Stimulated activated CD8-positive, alpha-beta memory T cell treated with anti-CD3 and anti-CD28 coated beads, Interleukin-7, amount 100 ng/mL, for 48 hours (primary cell): ENCODE results near the gene NR2F2.

ENCODE experiments used
- DNase-seq, 2 donors: peaks; one replicate each; pipeline ENCODE4 v3.0.0-alpha.2; 2020; ENCODE audit warnings: low read depth in 1 of 2; ENCODE audit errors: extremely low read depth in 1 of 2

The NR2F2 gene

DNA sequence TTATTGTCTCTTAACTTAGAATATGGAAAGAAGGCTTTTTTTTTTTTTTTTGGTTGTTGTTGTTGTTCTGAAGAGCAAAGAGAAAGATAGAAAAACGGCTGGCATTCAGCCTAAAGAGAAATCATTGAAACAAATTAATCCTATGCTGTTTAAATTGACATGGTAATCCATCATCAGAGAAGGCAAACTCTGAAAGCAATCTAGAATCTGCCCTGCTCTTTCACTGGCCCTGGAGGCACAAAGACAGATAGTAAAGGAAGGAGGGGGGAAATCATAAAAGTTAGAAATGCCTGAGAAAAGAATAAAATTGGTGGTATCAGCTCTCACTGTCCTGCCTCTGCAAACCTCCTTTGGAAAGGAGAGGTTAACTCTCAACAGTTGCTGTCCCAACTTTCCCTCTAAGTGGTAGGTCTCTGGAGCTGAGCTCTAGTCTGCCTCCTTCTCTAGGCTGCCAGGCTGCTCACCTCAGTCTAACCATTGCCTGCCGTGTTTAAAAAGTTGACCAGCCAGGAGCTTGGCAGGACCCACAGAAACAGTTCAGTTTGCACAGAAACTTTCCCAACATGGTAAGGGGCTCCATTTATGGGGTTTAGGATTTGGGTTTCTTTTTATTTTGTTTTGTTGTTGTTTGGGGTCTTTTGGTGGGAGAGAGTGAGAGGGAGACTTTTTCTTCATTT, 13.4 kb upstream of the NR2F2 start:
- DNase-seq, result no peak

DNA sequence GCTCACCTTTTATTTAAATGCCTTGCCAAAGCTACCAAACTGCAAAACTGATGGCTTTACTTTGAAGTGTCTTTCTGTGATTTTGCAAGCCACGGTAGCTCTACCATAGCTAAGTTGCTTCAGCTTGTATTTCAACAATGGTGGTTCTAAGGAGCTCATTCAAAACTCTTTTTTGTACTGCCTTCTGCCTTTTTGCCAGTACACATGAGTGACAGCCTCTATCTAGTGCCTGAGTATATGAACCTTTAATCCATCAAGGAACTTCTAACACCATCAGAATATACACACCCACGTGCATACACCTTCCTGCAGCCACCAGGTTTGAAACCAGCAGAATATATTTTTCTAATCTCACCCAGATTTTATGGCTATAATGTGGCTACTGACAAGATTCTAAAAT, 10.4 kb upstream of the NR2F2 start:
- DNase-seq, result no peak

DNA sequence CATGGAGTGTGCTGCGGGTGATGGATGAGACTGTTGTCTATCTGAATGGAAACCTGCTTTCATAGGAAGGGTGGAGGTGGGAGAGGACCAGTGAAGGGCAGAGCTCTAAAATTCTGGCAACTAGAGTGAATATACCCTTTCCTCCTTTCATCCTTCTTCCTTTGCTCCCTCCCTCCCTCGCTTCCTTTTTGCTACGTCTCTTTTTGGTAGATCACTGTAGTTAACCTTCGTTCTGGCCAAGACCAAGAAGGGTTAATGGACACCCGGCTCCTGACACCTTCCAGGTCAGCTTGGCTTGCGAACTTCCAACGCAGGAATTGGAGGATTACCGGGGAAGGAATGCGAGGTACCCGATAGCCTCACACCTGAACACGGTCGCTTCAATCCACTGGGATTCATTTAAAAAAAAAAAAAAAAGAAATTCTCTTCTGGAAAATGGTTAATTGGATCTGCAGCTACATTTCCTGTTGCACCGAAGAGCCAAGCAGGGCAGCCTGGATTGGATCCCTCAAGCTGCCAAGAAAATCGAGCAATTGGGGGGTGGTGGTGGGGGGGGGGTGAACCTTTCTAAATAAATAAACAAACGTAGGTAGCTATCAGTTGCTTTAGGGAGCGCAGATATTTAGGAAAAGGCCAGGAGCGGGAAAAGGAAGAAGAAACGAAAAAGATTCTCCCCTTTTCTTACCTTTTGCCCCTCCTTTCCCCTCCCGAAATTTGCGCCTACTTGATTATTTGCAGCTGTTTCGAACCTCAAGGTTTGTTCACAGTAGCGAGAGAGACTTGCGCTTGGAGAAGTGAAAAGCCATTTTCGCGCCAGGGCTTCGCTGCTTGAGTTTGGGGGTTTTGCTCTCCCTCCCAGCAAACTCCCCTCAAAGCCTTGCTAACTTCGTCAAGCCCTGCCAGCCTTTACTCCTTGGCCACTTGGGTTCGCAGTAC, 9.5 kb upstream of the NR2F2 start:
- DNase-seq, result no peak

DNA sequence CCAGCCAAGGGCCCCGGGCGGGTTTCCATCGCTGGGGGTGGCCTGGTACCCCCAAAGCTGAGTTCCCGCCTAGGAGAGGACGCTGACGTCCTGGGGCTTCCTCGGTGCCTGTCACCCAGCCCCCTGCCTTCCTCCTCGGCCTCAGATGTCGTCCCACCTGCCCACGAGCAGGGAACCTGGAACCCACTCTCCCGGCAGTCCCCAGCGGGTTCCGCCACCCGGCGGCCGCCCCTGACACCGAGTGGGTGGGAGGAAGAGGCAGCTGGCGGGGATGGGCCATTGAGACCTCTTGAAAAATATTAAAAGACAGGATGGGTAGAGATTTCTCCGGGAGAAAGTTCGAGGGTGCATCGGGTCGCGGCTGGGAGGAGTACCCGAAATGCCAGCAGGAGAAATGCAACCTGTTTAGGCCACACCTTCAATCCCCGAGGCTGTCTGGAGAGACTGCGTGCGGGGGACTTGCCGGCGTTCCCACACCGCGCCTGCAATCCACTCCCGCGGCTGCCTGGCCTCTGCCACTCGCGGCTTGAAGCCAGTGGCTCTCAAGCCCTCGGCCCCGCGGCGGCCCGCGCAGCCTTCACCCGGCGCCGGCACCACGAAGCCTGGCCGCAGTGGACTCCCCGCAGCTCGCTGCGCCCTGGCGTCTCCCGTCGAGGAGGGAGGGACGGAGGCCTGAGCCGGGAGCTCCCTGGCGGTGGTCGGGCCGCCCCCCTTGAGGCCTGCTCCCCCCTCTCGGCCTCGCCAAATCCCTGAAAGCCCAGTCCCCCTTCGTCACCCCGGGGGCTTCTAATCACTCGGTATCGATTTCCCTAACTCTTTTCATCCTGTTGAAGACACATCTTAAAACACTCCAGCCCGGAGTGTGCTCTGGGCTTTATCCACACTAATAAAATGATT, 8.6 kb upstream of the NR2F2 start:
- no peak for DNase-seq

DNA sequence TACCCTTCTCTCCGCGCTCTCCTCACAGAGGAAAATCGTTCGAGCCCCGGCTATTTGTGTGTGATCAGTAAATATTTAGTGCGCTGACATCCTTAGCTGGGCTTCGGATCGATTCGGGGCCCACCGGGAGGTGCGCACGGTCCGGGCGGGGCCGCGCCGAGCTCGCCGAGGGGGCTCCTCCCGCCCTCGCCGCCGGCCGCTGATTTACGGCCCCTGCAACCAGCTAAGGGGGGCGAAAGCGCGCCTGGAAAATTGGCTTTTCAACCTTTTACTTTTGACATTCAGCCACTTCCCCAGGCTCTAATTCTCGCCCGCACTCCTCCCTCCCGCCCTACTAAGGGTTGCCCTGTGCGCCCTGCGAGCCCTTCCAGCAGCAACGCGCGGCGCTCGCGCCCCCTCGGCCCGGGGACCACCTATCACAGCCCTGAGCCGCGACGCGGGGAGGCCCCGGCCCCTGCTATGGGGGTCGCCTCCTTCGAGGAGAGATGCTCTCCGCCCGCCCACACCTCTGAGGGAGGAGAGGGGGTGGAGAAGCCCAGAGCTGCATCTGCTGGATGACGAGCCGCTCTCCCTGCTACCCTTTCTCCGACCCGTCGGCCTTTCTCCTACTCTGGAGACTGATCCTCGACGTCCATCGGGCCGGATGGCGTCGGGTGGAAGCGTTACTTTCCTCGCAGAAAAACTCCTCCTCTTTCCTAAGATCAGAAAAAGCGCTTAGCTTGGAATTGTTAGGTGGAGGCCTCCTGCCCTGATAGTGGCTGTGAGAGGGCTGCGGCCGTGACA, 7.8 kb upstream of the NR2F2 start:
- DNase-seq, result no peak

DNA sequence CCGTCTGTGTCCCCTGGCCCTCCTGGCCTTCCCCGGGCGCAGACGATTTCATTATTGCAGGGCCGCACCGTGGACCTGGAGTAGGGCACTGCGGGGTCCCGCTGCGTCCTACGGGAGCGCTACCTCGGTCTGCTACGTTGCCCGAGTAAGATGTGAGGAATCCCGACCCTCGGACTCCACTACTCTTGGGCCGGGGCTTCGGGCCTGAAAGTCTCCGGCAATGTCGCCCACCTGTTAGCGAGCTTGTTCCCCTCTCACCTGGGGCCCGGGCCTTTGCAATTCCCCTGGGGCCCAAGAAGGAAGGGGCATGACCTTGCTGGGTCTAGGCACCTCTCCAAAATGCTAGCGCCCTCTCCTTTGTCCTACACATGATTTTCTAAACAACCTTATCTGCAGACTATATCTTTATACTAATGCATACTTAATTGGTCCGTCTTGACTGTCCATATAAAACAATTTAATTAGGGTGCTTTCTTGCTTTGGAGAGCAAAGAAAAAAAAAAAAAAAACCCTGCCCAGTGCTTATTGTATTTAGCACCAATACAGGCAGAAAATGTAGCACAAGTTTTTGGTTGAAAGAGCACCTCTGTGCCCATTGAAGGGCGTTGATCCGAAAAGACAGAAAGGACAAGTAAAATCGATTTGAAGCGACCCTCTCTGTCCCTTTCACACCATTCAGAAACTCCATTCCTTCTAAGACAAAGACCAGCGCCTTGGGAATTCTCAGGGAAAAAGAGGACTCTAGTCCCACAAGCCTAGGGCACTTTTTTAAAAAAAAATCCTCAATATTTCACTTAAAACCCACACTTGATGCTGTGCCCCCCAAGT, 7.0 kb upstream of the NR2F2 start:
- DNase-seq, result no peak

DNA sequence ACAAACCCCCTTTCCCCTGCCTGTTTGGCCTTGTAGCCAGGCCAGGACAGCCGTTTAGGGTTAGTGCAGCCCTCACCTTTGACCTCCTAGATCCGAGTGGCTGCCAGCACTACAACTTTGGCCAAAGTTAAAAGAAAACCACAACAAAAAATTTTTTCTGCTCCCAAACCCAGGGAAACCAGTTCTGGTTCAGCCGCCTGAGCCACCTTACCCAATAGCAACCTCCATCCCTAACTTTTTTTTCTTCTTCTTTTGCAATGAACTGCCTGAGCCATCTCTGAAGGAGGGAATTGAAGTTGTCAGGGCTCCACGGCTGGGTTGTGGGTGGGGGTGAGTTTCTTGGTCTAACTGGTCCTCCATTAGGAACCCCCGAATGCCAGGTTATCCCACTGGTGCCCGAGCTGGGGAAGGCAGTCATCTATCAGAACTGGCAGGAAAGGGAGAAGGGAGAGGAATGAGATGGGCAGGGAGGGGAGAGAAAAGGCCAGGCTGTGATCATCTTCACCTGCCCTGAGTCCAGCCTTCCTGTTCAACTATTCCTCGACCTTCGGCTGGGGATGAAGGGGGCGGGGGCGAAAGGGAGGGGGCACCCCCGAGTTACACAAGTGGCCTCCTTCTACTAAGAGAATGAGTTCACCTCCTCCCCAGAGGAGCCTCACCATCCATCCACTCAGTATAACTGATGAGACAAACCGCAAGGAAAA, 6.2 kb upstream of the NR2F2 start:
- no peak for DNase-seq

DNA sequence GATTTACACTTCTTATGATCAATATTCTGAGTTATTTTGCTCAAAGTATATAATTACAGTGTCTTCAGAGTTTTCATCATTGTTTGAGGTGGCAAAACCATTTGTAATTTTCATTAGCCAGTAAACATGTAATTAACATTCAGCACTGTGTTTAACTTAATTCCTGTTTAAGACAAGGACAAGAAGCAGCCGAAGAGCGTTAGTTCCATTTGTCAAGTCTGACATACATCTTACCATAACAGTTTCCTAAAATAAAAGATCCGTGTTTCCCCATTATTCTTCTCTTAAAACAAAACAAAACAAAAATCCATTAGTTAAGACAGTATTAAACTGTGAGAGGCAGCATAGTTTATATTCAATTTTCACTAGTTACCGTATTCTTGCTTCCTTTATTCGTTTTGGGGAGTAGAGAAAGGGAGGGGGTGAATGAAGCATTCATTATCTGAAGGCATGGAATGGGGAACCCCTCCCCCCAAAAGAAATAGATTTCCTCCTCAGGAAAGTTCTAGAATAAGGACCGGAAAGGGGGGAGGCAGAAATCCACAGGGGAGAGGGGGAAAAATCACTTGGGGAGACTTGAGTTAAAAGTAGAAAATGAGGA, 5.5 kb upstream of the NR2F2 start:
- DNase-seq, result no peak

DNA sequence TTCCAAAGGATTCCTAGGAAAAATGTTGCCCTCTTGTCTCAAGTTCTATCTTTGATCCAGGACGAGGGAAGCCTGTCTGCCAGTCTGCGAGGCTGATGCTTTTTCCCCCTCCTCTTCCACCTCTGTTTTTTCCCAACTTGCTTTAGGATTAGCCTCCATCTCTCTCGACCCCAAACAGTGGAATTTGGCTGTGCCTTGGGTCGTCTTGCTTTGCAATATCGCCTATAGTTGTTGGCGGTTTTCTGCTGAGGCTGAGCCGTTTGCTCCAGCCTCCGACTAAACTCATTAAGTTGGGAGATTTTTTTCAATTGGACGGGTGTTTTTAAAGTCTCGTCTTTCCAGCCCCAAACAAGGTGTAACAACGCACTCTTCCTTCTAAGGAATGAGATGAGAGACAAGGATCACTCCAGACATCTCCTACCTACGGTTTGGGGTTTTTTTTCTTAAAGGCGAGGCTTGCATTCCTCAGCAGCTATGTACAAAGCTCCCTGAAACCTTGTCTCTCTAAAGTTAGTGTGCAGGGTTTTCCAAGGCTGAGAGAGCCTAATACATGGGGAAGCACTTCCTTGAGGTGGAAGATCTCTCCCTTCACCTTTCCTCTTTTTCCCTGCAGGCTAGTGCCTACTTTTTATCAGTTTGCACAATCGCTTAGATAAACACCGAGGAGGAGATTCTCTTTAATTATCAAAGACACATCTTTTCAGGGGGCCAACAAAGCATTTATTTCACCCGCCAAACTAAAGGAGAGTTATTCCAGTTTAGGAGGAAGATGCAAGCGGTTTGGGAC, 4.8 kb upstream of the NR2F2 start:
- DNase-seq, result no peak

DNA sequence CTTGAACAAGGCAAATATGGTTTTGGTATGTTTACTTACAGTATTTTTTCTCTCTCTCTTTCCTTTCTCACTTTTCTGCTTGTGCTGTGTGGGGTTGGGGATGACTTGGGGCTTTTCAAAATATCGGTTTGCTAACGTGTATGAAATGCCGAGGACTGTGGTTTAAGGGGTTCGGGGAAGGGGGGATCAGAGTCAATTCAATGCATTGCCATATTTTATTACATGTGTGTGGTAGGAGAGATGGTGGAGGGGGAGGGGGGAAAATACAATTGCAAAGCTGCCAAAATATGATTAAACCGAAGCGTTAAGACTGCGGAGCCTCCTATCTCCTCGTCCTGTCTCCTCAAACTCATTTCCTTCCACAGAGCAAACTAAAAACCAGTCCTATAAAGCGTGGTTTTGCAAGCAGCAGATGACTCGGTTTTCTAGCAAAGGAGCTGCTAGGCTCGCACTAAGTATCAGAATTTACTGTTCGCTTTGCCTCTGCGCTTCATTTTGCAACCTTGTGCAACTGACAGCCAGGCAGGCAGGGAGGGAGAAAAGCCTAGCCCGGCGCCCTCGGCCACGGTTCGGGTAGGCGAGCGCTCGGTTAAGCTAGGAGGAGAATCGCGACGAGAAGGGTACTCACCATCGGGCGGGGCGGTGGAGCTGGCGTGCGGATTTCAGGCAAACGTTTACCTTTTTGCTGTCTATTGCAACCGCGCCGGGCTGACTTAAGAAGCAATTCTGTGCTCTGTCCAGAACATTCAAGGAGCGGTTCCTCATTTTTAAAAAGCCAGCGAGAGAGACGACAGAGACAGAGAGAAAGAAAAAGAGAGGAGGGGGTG, 4.0 kb upstream of the NR2F2 start:
- no peak for DNase-seq

DNA sequence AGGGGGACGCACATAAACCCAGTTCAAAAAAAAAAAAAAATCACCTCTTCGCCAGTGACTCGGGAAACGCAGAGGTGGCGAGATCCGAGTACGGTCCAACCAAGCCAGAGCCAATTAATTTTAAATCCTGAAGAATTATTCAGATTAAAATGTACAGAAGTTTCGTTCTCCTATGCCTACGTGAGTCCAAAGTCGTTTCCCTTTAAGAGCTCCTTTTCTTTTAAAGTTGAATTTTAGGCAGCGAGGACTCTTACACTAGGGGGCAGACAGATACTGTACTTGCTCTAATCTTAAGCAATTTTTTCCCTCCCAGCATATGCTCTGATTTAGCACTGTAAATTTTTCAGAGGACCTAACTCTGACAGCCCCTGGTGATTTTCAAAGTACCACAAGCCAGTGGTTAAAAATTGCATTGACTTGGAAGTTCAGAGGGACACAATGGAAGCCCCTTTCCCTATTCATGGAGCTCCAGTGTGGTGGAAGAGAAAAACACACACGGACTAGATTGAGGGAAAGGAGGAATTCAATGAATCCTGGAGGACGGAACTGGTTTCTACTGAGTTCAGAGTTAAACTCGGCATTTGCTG, 3.3 kb upstream of the NR2F2 start:
- DNase-seq, result no peak

DNA sequence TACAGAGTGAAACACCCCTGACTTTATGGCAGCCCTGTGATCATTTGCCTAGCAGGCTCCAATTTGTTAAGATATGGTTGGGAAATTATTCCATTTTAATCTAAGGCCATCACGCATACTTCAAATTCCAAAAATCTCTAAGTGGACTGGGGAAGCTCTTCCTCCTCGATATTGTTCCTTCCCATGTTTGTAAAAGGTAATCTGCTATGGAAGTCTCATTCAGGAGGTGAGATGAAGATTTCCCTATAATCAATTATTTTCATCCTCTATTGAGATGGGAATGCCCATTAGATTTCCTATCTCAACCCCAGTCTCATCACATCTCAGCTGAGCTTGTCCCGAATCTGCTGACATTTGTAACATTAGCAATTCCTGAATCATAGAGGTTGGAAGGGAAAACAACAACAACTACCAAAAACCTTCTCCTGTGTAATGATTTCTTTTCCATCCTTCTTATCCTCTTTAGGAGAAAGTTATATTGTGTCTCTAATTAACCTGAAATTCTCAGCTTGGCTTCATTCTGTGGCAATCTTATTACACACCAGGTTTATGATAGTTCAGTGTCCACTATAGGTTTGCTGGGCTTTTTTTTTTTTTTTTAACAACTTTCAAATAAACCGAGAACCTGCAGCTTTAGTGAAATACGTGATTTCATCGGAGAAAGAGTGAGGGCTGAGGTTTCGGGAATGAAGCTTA, 2.2 kb upstream of the NR2F2 start:
- DNase-seq, result no peak

DNA sequence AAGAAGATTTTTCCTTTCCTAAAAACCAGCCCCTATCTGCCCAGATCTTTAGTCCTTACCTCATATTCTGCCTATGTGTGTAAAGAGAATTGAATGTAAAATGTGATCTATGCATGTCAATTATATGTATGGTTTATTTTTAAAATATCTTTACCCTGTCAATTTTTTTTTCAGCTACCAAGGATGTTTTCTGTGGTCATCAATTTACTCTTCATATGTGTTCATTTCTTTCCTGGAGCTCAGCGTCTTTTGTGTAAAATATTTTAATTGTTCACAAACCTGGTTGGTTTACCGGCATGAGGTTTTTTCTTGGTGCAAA, 1.7 kb upstream of the NR2F2 start:
- DNase-seq, result no peak

DNA sequence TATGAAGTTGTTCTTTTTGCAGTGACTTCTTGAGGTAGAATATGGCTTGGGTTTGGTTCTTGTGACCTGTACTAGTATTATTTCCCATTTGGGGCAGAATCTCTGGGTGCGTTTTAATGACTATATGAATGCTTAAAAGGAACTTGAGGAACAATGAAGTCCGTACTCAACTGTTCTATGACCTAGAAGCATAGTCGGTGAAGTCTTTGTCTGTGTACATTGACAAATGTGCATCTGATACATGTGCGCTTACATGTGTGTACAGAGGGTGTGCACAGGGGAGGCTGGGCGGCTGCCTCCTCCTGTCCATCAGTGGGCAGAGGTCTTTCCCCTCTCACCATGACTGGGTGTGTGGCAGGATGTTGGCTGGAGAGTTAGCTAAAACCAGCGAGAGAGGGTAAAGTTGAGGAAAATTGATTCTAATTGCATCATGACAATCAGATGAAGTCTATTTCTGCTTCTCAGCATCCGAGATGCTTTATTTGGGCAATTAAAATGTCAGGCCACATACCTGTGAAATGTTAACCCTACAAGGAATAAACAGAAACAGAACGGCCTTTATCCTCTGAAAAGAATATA, 1.0 kb upstream of the NR2F2 start:
- no peak for DNase-seq

DNA sequence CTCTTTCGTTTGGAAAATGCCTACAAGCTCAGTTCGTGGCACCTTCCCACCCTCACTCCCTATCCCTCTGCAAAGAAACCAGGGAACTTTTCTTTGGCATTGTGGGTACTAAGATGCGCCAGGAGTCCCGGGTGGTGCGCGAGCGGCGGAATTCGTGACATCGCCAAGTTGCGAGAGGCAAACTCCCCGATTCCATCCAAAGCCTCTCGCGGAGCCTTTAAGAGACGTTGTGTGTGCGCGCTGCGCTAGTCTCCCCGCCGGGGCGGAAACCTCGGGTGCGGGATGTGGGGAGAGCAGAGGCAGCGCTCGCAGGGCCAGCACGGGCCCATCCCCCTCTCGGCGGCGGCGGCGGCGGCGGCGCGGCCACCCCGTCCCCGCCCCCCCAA, 443 bp upstream of the NR2F2 start:
- DNase-seq, result no peak
